GM23338 (cell line): ENCODE data around the gene CTNNA3. TPM values are rescaled to one million over a fixed set of nuclear protein-coding genes. Genes with fewer than 3 reads are reported as not detected.

ENCODE experiments used
- ATAC-seq: fragments of 200-7000 bp; cut with Tn5 transposase; 3 replicates; pipeline ENCODE4 v1.9.1; 2020
- DNase-seq: peaks from one replicate; pipeline ENCODE4 v3.0.0-alpha.2; 2015; ENCODE audit warnings: low spot score
- H2AFZ ChIP-seq: fragments of 200-600 bp; sonication (generic); 2 replicates; pipeline ENCODE4 v1.8.0; 2016; ENCODE audit warnings: antibody characterized with exemption, mild to moderate bottlenecking, moderate library complexity
- H3F3A ChIP-seq: fragments of 200-600 bp; sonication (generic); replicated peaks from 2 replicates; pipeline ENCODE4 v1.8.0; 2017; ENCODE audit warnings: antibody characterized with exemption, mixed run types, low read depth
- H3K27ac ChIP-seq: fragments of 200-600 bp; sonication (generic); 2 replicates; pipeline ENCODE4 v1.6.1; 2016; ENCODE audit warnings: low read depth
- H3K27me3 ChIP-seq: fragments of 200-600 bp; sonication (generic); 2 replicates; pipeline ENCODE4 v1.8.0; 2016; ENCODE audit warnings: mild to moderate bottlenecking, mixed run types, moderate library complexity; ENCODE audit not compliant: insufficient read depth
- H3K36me3 ChIP-seq: fragments of 200-600 bp; sonication (generic); 2 replicates; pipeline ENCODE4 v1.8.0; 2016; ENCODE audit warnings: mild to moderate bottlenecking; ENCODE audit not compliant: insufficient read depth
- H3K4me1 ChIP-seq: fragments of 200-600 bp; sonication (generic); 2 replicates; pipeline ENCODE4 v1.8.0; 2016; ENCODE audit warnings: mild to moderate bottlenecking, moderate library complexity; ENCODE audit not compliant: insufficient read depth
- H3K4me2 ChIP-seq: fragments of 200-600 bp; sonication (generic); 2 replicates; pipeline ENCODE4 v1.7.1; 2017; ENCODE audit warnings: mixed run types
- H3K4me3 ChIP-seq: fragments of 200-600 bp; sonication (generic); 2 replicates; pipeline ENCODE4 v1.6.1; 2016; ENCODE audit warnings: mixed run types
- H3K79me2 ChIP-seq: fragments of 200-600 bp; sonication (generic); replicated peaks from 2 replicates; pipeline ENCODE4 v1.8.0; 2017; ENCODE audit warnings: mild to moderate bottlenecking; ENCODE audit not compliant: insufficient read depth
- H3K9me2 ChIP-seq: fragments of 200-600 bp; sonication (generic); 2 replicates; pipeline ENCODE4 v1.8.0; 2017; ENCODE audit not compliant: insufficient read depth
- H4K20me1 ChIP-seq: fragments of 200-600 bp; sonication (generic); replicated peaks from 2 replicates; pipeline ENCODE4 v1.8.0; 2017; ENCODE audit warnings: mild to moderate bottlenecking; ENCODE audit not compliant: insufficient read depth
- H3K27ac Mint-ChIP-seq: 2 replicates; pipeline ENCODE4 v1.8.0; 2020; ENCODE audit warnings: inconsistent platforms, mild to moderate bottlenecking, moderate library complexity, mixed read lengths
- H3K27me3 Mint-ChIP-seq: 3 replicates; pipeline ENCODE4 v1.8.0; 2022; ENCODE audit warnings: low read depth, mild to moderate bottlenecking, moderate library complexity, mixed read lengths, inconsistent platforms; ENCODE audit not compliant: insufficient read depth, poor library complexity
- H3K36me3 Mint-ChIP-seq: 3 replicates; pipeline ENCODE4 v1.8.0; 2021; ENCODE audit warnings: low read depth, mild to moderate bottlenecking, inconsistent platforms, moderate library complexity, mixed read lengths
- H3K4me1 Mint-ChIP-seq: 3 replicates; pipeline ENCODE4 v1.8.0; 2020; ENCODE audit warnings: mild to moderate bottlenecking, inconsistent platforms, mixed read lengths
- H3K4me3 Mint-ChIP-seq: 3 replicates; pipeline ENCODE4 v1.8.0; 2021; ENCODE audit warnings: moderate library complexity, mild to moderate bottlenecking, inconsistent platforms, mixed read lengths
- H3K9me3 Mint-ChIP-seq: 3 replicates; pipeline ENCODE4 v1.8.0; 2020; ENCODE audit warnings: moderate library complexity, mild to moderate bottlenecking, inconsistent platforms, mixed read lengths
- CTCF ChIP-seq, 2 experiments: fragments of 200-600 bp in 1 of 2; sonication (generic) in 1 of 2; conservative IDR thresholded peaks; 2 replicates each; pipeline versions ENCODE4 v1.5.1 to v1.6.1; 2016 to 2017; ENCODE audit warnings: antibody characterized with exemption in 2 of 2, low read depth in 2 of 2, mild to moderate bottlenecking in 2 of 2, moderate library complexity in 1 of 2
- ETS1 ChIP-seq: IDR thresholded peaks from 2 replicates; pipeline ENCODE4 v1.6.1; 2016; ENCODE audit warnings: antibody characterized with exemption
- JUNB ChIP-seq: IDR thresholded peaks from one replicate; pipeline ENCODE4 v1.6.1; 2016; ENCODE audit warnings: antibody characterized with exemption; ENCODE audit not compliant: unreplicated experiment
- NANOG ChIP-seq: IDR thresholded peaks from 2 replicates; pipeline ENCODE4 v1.6.1; 2016; ENCODE audit warnings: antibody characterized with exemption, borderline replicate concordance
- POLR2AphosphoS5 ChIP-seq: IDR thresholded peaks from 2 replicates; pipeline ENCODE4 v1.6.1; 2016; ENCODE audit warnings: antibody characterized with exemption, low read depth
- STAT1 ChIP-seq: IDR thresholded peaks from one replicate; pipeline ENCODE4 v1.6.1; 2016; ENCODE audit warnings: antibody characterized with exemption; ENCODE audit not compliant: unreplicated experiment
- ZNF114 ChIP-seq: fragments of 250-450 bp; sonication (Bioruptor Pico); IDR thresholded peaks from 2 replicates; pipeline ENCODE4 v1.5.0; 2020; ENCODE audit warnings: mild to moderate bottlenecking, moderate library complexity
- ZNF331 ChIP-seq: fragments of 250-450 bp; sonication (Bioruptor Pico); IDR thresholded peaks from 2 replicates; pipeline ENCODE4 v1.5.0; 2020; ENCODE audit warnings: low read depth, mild to moderate bottlenecking, moderate library complexity
- ZNF462 ChIP-seq: fragments of 250-450 bp; sonication (Bioruptor Pico); IDR thresholded peaks from 2 replicates; pipeline ENCODE4 v1.5.0; 2020; ENCODE audit warnings: mild to moderate bottlenecking, moderate library complexity
- polyA plus RNA-seq: library from polyadenylated mRNA; unstranded; fragments of >200 nt; fragmentation: Nextera tagmentation; extraction: Ambion mirVana; gene quantifications from 2 replicates; pipeline ENCODE4 v1.2.1, GENCODE V29; 2016
- total RNA-seq: library from RNA; depleted of rRNA; stranded (reverse); fragments of >200 nt; shearing (Covaris generic); gene quantifications from 2 replicates; pipeline ENCODE4 v1.2.3, GENCODE V29; 2014

CTNNA3 gene
- total and polyA plus RNA-seq, 2 experiments from 2014 or later, result 0.71 to 3.3 TPM

- H3K27me3 ChIP-seq, result no peaks in the 10 kb centered on the region
- DNase-seq (no peak), ATAC-seq (no peak)
- Mint-ChIP-seq H3K27me3 (peaks cover under 1% of the 10 kb centered on the region), H3K4me1 (no peaks in the 10 kb centered on the region), H3K4me3 (no peak overlapping the region), H3K9me3 (no peaks in the 10 kb centered on the region), H3K27ac (no peak overlapping the region), H3K36me3 (no peaks in the 10 kb centered on the region)
- TF ChIP-seq JUNB (no peak), CTCF (conservative IDR thresholded peaks at IDR 0.05; ENCODE audit: low read depth in 2 of 2) (no peak), STAT1 (no peak), ZNF331 (CRISPR knock-in tag) (no peak), ZNF462 (CRISPR knock-in tag) (no peak), ZNF114 (CRISPR knock-in tag) (no peak), POLR2AphosphoS5 (no peak), ETS1 (no peak), NANOG (no peak)
- no peak overlapping the region for H3K4me3 ChIP-seq
- H3K27ac ChIP-seq, result no peak overlapping the region
- no peaks in the 10 kb centered on the region for H4K20me1 ChIP-seq
- no peaks in the 10 kb centered on the region for H3K9me2 ChIP-seq
- H3F3A ChIP-seq, result no peaks in the 10 kb centered on the region
- H3K36me3 ChIP-seq, result no peaks in the 10 kb centered on the region
- H3K79me2 ChIP-seq, result no peaks in the 10 kb centered on the region
- H2AFZ ChIP-seq, result no peak overlapping the region
- no peak overlapping the region for H3K4me2 ChIP-seq
- H3K4me1 ChIP-seq, result no peaks in the 10 kb centered on the region
Measured at GRCh38 chr10:67648613-67649229, 47.3 kb downstream of the CTNNA3 start.
